BE2C (cell line): ENCODE results near the gene DDX4. TPM values are rescaled to one million over a fixed set of nuclear protein-coding genes. Genes with fewer than 3 reads are reported as not detected.
"Not testable (repeated sequence)": the region's sequence is repeated elsewhere in the genome, so short reads cannot be mapped to it uniquely, and the experiment has no call there.

Experiments used
- DNase-seq: peaks from one replicate; pipeline ENCODE4 v3.0.0-alpha.2; 2020
- H3K27me3 ChIP-seq: fragments of 250-450 bp; sonication (Bioruptor Pico); 2 replicates; pipeline ENCODE4 v1.5.1; 2020; ENCODE audit warnings: mild to moderate bottlenecking
- H3K36me3 ChIP-seq: fragments of 250-450 bp; sonication (Bioruptor Pico); 2 replicates; pipeline ENCODE4 v1.5.1; 2020; ENCODE audit warnings: mild to moderate bottlenecking
- H3K4me1 ChIP-seq: fragments of 250-450 bp; sonication (Bioruptor Pico); 2 replicates; pipeline ENCODE4 v1.5.1; 2020
- H3K4me3 ChIP-seq: 2 replicates; pipeline ENCODE4 v1.5.1; 2011; ENCODE audit warnings: low read depth, low read length
- H3K9me3 ChIP-seq: fragments of 250-450 bp; sonication (Bioruptor Pico); 2 replicates; pipeline ENCODE4 v1.5.1; 2020
- polyA plus RNA-seq: library from polyadenylated mRNA; unstranded; fragments of >200 nt; gene quantifications from one replicate; pipeline ENCODE4 v1.2.1, GENCODE V29; 2012; ENCODE audit warnings: low read depth, missing spikeins; ENCODE audit not compliant: insufficient read length, insufficient read depth
- TF ChIP-seq, protein P1 (sequence below): IDR thresholded peaks from 2 replicates; pipeline ENCODE4 v1.5.1; 2012; ENCODE audit warnings: mild to moderate bottlenecking, low read depth, low read length

The DDX4 gene
- not detected for polyA plus RNA-seq

DNA sequence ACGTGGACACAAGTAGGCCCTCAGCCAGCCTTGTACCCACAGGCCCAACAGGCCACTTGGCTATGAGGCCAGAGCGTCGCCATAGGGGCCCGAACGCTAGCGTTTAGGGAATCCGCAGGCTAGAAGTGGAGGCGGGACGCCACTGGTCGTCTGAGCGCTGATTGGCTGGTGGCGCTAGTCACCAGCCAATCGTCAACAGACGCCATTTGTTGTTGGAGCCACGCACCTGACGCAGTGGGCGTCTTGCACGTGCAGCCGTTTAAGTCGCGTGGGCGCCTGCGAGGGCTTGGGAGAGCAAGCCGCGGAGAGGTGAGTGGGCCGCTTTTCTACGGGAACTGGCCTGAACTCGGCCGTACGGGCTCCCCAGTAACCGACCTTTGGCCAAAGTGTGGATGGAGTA lies at the start of gene DDX4:
Gene DDX4, plus strand, starts transcription at position 269 of the 400 bp plus-strand sequence. CDS start 903 bp downstream, outside the sequence.
- no peaks in the 10 kb centered on the region for H3K4me1 ChIP-seq

DNA sequence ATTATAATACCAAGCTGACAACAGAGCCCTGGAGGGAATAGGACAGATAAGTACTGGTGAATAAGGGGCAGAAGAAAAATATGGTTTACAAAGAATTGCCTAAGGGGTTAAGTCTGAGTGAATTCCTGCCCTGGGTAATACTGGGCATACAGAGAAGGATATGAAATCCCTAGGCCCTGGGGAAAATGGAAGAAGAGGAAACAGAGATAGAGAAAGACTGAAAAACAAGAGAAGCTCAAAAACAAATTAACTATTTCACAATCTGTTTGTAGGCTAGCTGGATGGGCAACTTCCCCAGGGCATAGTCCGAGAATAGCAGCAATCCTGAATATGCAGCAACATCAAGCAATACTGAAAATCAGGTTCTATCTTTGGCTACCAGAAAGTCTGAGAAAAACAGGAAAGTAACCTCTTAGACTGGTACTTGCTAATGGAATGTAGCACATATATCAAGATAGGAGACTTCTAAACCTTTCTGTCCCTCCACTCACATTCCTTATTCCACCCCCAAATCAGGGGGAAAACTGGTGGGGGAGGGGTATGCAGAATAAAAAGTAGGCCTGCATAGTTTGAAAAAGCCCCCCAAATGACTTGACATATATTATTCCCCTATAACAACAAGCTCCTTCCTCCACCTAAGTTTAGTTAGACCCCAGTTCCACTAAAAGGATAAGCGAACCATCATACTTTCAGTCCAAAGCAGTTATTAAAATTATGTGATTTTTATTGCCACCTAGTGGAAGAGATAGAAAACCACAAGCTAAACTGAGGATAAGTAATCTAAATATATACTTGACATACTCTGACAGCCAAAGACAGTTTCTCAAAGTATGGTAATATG lies 46.4 kb upstream of the DDX4 start:
- H3K4me1 ChIP-seq, result no peaks in the 10 kb centered on the region
- TF ChIP-seq, protein P1, sequence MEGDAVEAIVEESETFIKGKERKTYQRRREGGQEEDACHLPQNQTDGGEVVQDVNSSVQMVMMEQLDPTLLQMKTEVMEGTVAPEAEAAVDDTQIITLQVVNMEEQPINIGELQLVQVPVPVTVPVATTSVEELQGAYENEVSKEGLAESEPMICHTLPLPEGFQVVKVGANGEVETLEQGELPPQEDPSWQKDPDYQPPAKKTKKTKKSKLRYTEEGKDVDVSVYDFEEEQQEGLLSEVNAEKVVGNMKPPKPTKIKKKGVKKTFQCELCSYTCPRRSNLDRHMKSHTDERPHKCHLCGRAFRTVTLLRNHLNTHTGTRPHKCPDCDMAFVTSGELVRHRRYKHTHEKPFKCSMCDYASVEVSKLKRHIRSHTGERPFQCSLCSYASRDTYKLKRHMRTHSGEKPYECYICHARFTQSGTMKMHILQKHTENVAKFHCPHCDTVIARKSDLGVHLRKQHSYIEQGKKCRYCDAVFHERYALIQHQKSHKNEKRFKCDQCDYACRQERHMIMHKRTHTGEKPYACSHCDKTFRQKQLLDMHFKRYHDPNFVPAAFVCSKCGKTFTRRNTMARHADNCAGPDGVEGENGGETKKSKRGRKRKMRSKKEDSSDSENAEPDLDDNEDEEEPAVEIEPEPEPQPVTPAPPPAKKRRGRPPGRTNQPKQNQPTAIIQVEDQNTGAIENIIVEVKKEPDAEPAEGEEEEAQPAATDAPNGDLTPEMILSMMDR, result peak; percentile 57
- no peaks in the 10 kb centered on the region for H3K9me3 ChIP-seq
- H3K4me3 ChIP-seq, result no peak overlapping the region
- no peaks in the 10 kb centered on the region for H3K36me3 ChIP-seq
- DNase-seq, result no peak
- H3K27me3 ChIP-seq, result no peaks in the 10 kb centered on the region

More for the DNA sequence above, at the start of gene DDX4:
- Histone ChIP-seq H3K27me3 (peaks cover 2% of the 10 kb centered on the region), H3K36me3 (no peaks in the 10 kb centered on the region), H3K4me3 (no peak within 1 kb of the TSS), H3K9me3 (no peaks in the 10 kb centered on the region)
- TF ChIP-seq, protein P1, result no peak
- no peak for DNase-seq

DNA sequence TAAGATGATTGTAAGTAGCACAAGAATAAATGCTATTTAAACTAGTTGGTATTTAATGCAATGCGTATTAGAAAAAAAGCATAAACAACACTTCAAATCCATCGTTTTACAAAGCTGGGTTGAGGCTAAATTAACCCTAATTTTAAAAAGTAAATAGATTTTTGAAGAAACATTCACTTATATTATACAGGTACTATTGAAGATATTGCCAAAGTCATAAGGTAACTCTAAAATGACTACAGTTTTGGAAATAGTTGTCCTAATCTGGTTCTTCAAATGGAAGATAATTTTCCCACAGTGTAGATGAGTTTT lies 45.8 kb upstream of the DDX4 start:
- TF ChIP-seq, protein P1, result no peak

DNA sequence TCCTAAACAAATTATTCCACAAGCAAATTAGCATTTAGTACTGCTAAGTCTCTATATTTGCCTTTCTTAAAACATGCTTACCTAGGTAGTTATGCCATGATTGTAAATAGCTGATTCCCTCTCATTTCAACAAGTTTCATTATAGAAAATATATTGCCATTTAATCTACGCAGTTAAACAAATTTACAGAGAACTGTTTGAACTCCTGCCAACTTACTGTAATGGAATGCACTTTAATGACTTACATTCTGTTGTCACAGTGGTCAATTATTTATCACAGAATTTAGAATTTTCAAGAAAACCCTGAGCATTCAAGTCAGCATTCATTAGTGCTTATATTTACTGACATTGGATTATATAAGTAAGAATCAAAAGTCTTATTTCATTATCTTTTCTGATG lies 45.4 kb upstream of the DDX4 start:
- no peak overlapping the region for H3K4me3 ChIP-seq
- no peaks in the 10 kb centered on the region for H3K36me3 ChIP-seq
- H3K9me3 ChIP-seq, result no peaks in the 10 kb centered on the region
- H3K27me3 ChIP-seq, result no peaks in the 10 kb centered on the region
- TF ChIP-seq, protein P1, result no peak
- no peak for DNase-seq
- H3K4me1 ChIP-seq, result no peaks in the 10 kb centered on the region

More for the DNA sequence above, 45.8 kb upstream of the DDX4 start:
- Histone ChIP-seq H3K4me3 (no peak overlapping the region), H3K36me3 (no peaks in the 10 kb centered on the region), H3K9me3 (no peaks in the 10 kb centered on the region), H3K27me3 (no peaks in the 10 kb centered on the region), H3K4me1 (no peaks in the 10 kb centered on the region)
- DNase-seq, result no peak

DNA sequence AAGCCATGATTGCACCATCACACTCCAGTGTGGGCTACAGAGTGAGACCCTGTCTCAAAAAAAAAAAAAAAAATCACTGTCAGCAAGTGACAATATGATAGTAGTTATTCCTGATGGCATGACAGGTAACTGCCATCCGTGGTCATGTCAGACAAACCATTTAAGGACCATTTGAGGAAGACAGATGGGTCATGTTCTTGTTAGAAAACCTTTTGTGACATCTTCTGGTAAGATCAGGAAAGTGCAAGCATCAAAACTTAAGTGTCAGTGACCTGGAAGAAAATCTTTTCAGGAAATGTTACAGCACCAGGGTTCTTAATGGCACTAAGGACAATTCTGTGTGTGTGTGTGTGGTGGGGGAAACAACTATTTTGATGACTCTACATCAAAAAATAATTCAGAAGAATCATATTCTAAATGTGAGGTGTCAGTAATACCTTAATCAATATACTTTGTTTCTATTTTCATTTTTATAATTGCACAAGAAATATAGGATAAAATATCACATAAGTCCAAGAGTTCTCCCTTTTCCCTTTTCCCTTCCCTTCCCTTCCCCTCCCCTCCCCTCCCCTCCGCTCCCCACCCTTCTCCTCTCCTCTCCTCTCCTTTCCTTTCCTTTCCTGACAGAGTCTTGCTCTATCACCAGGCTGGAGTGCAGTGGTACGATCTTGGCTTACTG lies 43.6 kb upstream of the DDX4 start:
- TF ChIP-seq, protein P1, result peak; percentile 62
- DNase-seq, result no peak
- H3K27me3 ChIP-seq, result no peaks in the 10 kb centered on the region
- no peaks in the 10 kb centered on the region for H3K36me3 ChIP-seq
- no peaks in the 10 kb centered on the region for H3K9me3 ChIP-seq
- H3K4me3 ChIP-seq, result no peak overlapping the region
- no peaks in the 10 kb centered on the region for H3K4me1 ChIP-seq

DNA sequence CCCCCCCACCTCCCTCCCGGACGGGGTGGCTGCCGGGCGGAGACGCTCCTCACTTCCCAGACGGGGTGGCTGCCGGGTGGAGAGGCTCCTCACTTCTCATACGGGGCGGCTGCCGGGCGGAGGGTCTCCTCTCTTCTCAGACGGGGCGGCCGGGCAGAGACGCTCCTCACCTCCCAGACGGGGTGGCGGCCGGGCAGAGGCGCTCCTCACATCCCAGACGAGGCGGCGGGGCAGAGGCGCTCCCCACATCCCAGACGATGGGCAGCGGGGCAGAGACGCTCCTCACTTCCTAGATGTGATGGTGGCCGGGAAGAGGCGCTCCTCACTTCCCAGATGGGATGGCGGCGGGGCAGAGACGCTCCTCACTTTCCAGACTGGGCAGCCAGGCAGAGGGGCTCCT lies 41.2 kb upstream of the DDX4 start:
- H3K9me3 ChIP-seq, DNase-seq, H3K27me3 ChIP-seq, H3K4me3 ChIP-seq, H3K4me1 ChIP-seq, H3K36me3 ChIP-seq: not testable (repeated sequence)
